Activated gamma-delta T cell treated with anti-CD3 and anti-CD28 coated beads, Interleukin-2, amount 50 U/mL, for 16 hours (primary cell): ENCODE data around the gene SNX11.
A peak's percentile ranks its signal among the peaks of the same experiment; 100 is the strongest.

Source experiments
- DNase-seq: peaks from one replicate; pipeline ENCODE4 v3.0.0-alpha.2; 2020; ENCODE audit warnings: low read depth

SNX11 gene

DNA sequence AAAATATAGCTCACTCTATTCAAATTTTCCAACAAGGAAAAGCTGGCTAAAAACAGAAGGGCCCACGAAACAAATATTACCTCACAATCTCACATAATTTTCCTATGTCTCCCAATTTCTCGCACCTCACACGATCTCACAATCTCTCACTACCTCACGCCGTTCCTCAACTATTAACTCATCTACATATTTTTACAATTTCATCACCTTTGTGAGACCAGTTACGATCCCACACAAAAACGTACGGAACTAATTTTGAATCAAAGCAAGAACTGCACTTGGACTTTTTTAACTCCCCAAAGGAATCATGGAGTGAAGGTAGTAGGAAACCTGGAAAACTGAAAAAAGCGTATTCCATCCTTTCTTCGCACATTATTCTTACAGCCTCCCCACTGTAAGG lies 7.4 kb upstream of the SNX11 start:
- no peak for DNase-seq

DNA sequence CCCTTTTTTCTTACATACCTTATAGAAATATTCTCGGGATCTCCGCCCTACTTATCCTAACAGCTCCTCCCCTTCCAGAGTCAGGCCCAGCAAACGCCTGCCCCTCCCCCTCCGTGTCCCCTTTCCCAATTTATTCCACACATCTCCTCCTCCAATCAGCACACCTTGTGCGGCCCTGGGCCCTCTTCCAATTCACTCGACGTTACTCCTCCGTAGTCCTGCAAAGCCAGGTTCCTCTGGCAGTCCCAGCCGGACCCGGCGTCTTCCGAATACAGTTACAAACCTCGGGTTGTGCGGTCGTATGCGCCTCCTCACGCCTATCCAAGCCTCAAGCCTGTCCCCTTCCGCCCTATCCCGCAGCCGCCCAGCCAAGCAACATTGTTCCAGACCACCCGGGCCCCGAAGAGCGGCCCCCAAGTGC lies 7.0 kb upstream of the SNX11 start:
- DNase-seq: no peak

DNA sequence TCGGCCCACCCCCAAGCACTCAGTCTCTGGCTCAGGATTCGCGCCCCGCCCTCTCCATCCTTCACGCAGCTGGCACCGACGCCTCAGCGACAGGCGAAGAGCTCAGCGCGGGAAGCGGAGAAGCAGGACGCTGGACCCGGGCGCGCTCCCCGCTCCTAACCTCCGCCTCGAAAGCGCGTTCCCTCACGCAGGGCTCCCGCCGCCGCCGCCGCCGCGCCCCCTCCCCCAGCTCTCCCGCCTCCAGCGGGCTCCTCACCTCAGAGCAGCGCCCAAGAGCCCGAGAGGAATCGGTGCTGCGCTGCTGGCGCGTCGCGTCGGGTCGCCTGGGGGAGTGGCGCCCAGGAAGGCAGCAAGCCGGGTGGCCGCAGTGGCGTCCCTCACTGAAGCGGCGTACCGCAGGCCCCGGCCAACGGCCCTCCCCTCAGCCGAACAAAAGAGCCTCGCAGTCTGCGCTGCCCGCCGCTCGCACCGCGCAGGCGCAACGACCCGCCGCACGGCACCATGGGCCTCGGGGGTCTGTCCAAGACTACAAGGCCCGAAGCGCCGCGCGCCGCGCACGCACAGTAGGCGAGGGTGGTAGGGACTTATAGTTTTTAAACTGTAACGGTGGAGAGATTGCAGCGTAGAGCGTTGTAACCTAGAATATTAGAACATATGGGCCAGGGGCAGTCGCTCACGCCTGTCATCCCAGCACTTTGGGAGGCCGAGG lies 6.4 kb upstream of the SNX11 start, which contains the start of gene CBX1:
CBX1 (minus strand) TSS at position 467 of the 709 bp plus-strand sequence. CDS start 24,474 bp downstream, outside the sequence.
- DNase-seq: peak; percentile 90

DNA sequence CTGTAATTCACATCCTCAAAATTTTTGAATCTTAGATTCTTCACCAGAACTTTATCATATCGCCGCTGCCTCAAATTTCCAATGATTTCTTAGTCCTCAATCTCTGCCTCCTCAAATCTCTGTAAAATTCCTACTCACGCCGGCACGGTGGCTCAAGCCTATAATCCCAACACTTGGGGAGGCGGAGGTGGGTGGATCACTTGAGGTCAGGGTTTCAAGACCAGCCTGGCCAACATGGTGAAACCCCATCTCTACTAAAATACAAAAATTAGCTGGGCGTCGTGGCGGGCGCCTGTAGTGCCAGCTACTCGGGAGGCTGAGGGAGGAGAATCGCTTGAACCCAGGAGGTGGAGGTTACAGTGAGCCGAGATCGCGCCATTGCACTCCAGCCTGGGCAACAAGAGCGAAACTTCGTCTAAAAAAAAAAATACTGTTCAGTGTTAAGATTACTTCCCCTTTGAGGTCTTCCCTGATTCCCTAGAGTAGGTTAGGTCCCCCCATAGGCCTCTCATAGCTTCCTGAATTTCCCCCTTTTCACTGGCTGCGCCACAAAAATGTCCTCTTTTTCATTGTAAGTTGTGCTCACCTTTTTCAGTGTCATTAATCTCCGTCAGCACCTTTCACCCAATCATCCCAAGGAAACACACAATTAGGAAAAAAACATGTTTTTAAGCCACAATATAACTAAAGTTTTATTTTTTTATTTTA lies 5.4 kb upstream of the SNX11 start:
- no peak for DNase-seq

DNA sequence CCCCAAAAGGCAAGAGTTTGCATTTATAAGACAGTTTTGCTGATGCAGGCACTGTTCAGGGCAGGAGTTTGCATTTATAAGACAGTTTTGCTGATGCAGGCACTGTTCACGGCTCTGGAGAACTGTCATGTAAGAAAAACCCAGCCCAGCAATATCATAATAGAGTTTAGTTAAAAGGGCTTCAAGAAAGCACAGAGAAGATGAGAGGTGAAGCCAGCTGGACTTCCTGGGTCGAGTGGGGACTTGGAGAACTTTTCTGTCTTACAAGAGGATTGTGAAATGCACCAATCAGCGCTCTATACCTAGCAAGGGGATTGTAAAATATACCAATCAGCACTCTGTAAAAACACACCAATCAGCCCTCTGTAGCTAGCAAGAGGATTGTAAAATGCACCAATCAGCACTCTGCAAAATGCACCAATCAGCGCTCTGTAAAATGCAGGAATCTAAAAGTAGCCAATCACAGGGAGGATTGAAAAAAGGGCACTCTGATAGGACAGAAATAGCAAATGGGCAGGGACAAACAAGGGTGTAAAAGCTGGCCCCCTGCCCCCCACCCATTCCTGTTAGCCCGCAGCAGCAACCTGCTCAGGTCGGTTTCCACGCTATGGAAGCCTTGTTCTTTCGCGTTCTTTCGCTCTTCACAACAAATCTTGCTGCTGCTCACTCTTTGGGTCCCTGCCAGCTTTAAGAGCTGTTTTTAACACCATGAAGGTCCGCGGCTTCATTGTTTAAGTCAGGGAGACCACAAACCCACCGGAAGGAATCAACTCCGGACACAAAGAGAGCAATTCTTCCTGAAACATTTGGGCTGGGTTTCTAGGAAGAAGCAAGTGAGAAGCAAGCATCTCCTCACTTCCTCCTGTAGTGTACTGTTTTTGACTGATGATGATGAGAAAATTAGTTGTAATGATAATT lies 4.5 kb upstream of the SNX11 start:
- no peak for DNase-seq

DNA sequence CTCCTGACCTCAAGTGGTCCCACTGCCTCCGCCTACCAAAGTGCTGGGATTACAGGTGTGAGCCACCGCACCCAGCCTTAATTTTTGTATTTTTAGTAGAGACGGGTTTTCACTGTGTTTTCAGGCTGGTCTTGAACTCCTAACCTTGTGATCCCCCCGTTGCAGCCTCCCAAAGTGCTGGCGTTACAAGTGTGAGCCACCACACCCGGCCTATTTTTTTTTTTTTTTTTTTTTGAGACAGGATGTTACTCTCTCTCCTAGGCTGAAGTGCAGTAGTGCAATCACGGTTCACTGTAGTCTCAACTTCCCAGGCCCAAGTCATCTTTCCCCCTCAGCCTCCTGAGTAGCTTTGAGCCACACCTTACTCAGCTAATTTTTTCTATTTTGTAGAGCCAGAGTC lies 3.1 kb upstream of the SNX11 start:
- no peak for DNase-seq

DNA sequence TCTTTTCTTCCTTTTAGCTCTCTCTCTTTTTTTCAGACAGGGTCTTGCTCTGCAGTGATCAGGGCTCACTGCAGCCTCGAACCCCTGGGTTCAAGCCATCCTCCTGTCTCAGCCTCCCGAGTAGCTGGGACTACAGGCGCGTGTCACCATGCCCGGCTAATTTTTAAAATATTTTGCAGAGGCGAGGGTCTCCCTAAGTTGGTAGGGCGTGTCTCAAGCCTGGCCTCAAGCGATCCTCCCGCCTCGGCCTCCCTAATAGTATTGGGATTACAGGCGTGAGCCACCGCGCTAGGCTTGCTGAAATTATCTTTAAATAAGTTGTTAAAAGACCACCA lies 797 bp upstream of the SNX11 start:
- DNase-seq: no peak

DNA sequence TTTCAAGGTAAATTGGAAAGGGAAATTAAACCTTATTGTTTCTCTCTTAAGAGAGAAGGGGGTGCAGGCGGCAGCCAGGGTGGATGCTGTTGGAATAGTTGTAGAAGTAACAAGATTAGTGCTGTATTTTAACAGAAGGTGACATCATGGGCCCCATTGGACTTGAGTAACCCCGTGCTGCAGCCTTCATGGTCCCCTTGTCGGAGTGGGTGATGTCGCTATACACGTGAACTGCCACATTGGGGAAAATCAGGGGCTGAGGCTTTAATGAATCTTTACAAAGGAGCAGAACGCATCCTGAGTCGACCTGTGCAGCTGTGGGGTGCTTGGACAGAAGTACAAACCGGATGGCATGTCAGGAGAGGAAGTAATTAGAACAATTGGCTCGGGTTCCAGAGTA lies 3.2 kb downstream of the SNX11 start:
- no peak for DNase-seq

DNA sequence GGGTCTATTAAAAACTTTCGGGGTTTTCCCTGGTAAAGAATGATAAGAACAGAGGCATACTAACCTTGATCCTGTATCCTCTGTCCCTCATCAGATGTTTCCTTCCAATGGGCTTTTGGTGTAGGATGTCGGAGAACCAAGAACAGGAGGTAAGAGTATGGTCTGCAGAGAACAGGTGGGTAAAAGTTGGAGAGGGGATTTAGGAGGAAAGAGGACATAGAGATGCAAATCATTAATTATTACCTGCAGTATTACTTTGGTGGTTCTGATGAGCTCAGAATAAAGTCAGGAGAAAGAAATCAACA lies 4.3 kb downstream of the SNX11 start:
- no peak for DNase-seq

DNA sequence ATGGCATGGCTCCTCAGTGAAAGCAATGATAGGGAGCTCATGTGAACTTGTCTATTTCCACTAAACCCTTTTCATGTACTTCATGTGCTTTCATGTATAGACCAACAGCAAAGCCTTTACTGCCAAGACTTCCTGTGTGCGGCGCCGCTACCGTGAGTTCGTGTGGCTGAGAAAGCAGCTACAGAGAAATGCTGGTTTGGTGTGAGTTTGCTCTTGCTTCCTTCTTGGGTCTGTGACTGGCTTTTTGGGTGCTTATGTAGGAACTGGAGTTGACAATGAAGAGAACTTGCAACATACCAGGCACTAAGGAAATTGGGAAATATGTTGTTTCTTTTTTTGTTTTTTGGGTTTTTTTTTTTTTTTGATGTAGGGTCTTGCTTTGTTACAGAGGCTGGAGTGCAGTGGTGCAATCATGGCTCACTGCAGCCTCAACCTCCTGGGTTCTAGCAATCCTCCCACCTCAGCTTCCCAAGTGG lies 5.7 kb downstream of the SNX11 start:
- DNase-seq: peak; percentile 24

DNA sequence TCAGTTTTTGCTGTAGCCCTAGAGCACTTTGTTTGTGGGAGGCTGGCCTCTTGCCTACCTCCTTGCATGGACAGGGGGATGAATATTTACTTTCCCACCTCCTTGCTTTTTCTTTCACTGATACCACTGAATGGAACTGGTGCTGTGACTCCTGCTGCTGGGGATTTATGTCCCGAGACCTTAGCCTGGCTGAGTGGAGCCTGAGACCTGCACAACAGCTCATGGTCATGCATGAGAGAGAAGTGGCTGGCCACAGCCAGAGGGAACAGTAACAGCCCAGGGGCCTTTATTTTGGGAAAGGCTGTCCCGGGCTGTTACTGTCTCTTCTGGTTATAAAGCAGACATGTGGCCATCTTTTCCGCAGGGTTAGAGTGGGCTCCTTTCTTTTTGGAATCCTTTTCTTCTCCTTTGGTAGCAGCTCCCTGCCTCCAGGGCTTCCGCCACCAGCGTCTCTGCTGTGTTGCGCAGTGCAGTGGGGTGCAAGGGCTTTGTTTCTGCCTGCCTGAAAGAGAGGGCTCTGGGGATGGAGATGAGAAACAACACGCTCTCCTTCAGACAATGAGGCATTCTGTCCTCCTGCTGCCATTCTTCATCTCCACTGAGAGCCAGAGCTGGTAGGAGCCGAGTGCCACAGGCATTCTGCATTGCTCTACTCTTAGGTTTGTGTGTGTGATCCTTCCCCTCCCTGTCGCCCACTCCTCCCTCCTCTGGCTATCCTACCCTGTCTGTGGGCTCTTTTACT lies 14.5 kb downstream of the SNX11 start:
- no peak for DNase-seq

DNA sequence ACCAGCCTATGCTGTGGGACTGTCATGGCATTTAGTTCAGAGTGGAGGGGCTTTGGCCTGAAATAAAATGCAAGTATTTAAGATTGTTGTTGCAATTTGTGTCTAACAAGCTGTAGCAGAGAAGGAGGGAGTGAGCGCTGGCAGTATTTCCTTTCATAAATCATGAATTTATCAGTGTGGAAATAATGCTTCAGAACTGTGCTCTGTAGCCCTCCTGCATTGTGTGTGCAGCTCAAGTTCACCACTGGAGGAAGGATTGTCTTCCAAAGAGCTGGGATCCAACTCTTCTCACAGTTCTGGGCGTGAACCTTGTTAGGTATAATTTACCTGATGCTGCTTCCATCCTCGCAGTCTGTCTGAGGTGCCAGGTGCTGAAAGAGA lies 15.1 kb downstream of the SNX11 start:
- no peak for DNase-seq

DNA sequence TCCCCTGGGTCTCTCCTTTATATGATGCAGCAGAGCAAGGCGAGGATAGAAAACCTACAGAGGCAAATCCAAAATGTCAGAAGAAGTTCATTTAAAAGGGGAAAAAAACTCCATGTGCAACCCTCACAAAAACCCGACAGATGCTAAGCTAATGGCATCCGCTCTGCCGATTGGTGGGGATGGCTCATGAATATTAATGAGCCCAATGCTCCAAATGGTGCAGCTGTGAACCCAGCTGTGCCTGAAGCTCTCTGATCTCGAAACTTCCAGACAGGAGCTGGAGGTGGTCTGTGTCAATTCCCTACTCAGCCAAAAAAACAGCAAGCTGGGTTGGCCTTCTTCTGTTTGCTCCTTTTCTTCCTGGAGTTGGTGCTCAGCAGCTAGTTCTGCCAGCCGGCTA lies 15.5 kb downstream of the SNX11 start:
- DNase-seq: no peak

DNA sequence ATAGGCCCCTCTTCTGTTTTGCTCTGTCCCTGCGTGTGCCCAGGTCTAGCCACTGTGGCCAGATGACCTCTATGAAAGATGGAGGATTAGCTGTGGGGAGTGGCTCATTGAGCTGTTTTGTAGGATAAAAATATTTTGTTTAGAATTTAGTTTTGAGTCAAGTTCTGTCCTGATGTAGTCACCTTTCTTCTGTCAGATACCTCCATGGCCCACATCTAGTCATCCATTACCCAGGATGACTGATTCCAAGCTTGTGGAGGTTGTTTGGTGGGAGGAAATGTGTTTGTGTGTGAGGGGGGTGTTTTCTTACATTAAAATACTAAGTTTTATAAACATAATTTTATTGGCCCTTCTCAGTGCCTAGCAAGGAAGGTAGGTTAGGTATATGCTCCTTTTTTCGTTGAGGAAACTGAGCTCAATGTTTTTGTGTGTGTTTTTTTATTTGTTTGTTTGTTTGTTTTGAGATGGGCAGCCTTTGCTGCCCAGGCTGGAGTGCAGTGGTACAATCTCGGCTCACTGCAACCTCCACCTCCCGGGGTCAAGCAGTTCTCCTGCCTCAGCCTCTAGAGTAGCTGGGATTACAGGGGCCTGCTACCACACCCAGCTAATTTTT lies 16.3 kb downstream of the SNX11 start:
- no peak for DNase-seq

DNA sequence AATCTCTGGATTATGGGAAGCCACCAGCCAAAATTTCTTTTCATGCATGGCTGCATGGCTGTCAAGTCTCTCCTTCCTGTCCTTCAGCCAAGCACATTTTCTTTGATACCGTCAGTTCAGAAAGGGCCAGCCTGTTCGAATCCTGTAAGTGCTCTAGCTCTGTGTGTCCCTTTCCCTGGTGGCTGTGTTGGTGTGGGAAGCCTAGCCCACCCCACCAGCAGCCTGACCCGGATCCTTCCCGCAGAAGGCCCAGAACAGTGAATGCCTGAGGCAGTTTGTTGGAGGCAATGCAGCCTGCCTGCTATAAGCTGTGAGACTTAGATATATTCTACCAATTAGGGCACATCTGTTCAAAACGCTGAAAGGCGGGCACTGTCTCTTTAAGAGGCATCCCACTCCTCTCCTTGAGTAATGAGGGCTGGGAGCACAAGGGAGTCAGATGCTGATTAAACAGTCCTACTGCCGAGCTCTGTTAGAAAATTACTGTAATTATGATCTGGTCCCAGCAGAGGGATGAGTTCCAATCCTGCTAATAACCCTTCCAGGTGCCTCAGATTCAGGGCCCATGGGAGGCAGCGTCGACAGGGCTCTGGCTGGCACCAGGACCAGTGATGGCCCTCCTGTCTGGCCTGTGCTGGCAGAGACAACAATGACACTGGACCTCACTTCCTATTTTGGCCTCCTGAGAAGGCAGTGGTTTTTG lies 18.4 kb downstream of the SNX11 start:
- no peak for DNase-seq

DNA sequence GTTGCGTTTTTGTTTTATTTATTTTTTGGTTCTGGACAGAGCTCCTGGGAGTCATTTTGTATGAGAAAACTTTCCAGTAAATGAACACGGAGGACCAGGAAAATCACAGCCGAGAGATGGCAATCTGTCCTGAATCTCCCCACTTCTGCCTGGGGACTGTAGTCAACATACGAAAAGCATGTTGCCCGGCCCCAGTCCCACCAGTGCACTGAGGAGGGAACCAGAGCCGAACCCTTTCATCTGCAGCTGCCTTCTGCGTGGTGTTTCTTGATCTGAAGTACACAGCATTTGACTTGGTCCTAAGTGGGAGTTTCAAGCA lies 18.9 kb downstream of the SNX11 start:
- no peak for DNase-seq

DNA sequence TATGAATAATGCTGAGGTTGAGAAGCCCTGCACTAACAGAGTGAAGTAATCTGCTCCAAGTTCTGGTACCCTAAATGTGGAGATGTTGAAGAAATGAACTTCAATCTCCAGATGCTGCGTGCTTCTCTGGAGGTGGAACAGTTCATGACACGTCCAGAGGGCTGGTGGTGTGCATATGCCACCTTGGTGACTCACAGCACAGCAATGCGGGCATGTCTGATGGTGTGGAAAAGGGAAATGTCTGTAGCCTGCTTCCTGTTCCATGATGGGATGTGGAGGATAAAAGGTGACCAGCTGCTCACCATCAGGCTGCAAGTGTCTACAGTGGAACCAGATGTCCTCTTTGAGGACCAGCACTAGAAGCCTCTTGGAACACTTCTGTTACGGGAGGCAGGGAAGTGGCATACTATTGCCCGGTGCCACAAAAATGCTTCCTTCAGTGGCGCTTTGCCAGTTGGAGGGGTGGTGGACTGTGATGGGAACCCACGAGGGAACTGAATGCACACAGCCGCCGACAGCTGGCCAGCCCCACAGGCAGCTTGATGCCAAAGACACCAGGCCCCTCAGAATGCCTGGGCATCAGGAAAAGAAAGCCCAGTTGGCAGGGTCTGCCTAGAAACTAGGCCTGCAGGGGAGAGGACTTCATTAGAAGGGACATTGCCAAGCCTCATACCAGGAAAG lies 19.9 kb downstream of the SNX11 start:
- DNase-seq: no peak

DNA sequence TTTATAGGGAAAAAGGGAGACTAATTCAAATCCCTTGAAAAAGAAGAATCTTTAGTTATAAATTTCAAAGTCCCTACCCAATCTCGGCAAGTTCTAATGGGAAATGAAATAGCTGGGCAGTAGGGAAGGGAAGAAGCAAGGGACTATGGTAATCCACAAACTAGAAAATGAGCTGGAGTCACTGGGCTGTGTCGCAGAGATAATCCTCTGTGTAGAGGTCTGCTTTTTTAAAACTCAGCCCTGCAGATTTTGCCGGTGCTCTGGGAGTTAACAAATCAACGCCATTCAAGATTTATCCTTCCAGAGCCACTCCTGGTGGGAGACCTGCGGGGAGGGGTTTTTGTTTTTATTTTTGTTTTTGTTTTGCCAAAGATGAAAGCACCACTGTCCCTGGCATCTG lies 20.8 kb downstream of the SNX11 start:
- DNase-seq: no peak

DNA sequence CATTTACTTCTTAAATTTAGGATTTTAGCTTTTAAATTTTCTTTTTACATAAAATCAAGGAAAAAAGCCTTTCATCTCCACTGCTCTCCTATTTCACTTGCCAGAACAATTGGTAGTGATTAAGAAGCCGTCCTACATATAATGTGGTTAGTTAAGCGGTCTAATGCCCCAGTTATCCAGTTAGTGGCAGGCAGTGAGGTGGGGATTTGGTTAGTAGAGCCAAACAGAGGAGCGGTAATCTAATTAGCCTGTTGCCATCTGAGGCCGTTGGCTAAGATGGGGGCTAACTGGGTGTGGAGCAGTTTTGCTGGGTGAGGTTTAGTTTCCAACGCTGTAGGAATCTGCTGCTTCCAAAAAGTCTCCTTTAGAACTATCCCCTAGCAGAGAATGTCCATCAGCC lies 22.4 kb downstream of the SNX11 start:
- DNase-seq: no peak

DNA sequence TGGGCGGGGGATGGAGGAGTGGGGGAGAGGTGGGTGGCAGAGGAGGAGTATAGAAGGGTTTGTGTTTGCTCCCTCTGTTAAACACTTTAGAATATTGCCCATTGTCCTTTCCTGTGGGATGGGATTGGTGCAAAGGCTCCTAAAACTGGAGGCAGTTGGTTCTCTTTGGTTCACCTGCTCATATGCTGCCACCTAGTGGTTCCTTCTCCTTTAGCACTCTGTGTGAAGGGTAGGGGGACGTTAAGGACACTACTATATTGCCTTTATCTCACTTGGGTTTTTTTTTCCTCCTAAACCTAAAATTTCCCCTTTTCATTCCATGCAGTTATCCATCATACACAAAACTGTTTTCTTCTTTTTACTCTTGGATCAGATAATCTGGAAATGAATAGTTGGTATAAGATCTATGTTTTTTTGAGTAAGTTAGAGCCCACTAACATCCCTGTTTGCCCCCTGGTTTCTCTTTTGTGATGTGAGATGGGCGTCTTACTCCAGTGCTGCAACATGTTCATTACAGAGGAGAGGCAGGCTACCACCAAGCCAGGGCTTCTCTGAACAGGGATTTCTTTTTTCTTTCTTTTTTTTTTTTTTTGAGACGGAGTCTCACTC lies 23.8 kb downstream of the SNX11 start:
- DNase-seq: peak; percentile 42
